K562 (cell line): ENCODE data around the gene SETDB2. TPM values are rescaled to one million over a fixed set of nuclear protein-coding genes. Genes with fewer than 3 reads are reported as not detected.

Source experiments
- ATAC-seq: fragments of 200-7000 bp; cut with Tn5 transposase; 3 replicates; pipeline ENCODE4 v1.9.1; 2020; ENCODE audit warnings: moderate library complexity
- BruUV-seq: library from RNA; stranded (reverse); fragments of 400-500 nt; replicated peaks from 2 replicates; lab custom pipeline; 2021; lab: Mats Ljungman, UMichigan
- CTCF ChIA-PET: fragments of 300-600 bp; formaldehyde crosslinking; extraction: SDS; loops from one replicate; lab custom pipeline; 2021; ENCODE audit warnings: low intra/inter-chr PET ratio; lab: Yijun Ruan, JAX
- POLR2A ChIA-PET: fragments of 300-600, 350-650 bp; sonication (Branson Sonifier 250); formaldehyde crosslinking; extraction: SDS; loops from one replicate; lab custom pipeline; 2021; ENCODE audit warnings: antibody characterized with exemption, inconsistent platforms; lab: Yijun Ruan, JAX
- DNase-seq, 4 experiments: peaks; one replicate each; pipeline versions ENCODE4 v3.0.0 to v3.0.0-alpha.2; 2011 to 2018; ENCODE audit warnings: low spot score in 3 of 4, mixed read lengths in 3 of 4; ENCODE audit errors: extremely low read depth in 1 of 4
- FAIRE-seq: peaks from 2 replicates; lab custom pipeline; 2011; peaks lifted over from hg19 to GRCh38; lab: Jason Lieb, UNC
- H2AFZ ChIP-seq: 2 replicates; pipeline ENCODE4 v1.6.0; 2011; ENCODE audit warnings: low read depth, low read length, control low read depth, inconsistent platforms
- H3K27ac ChIP-seq: fragments of 200-600 bp; 3 replicates; pipeline ENCODE4 v1.8.0; 2011; ENCODE audit warnings: low read depth, mild to moderate bottlenecking, control low read depth, inconsistent platforms, low read length, moderate library complexity, mixed read lengths; ENCODE audit errors: extremely low read depth
- H3K27me3 ChIP-seq, 2 experiments: fragments of 300-600 bp in 1 of 2; 2 replicates in 1 of 2; 3 replicates in 1 of 2; pipeline versions ENCODE4 v1.6.0 to v1.8.0; 2011; ENCODE audit warnings: inconsistent platforms in 2 of 2, low read length in 2 of 2, mild to moderate bottlenecking in 1 of 2, mixed read lengths in 1 of 2, moderate library complexity in 1 of 2; ENCODE audit not compliant: control insufficient read depth in 2 of 2, insufficient read depth in 2 of 2
- H3K36me3 ChIP-seq: fragments of 300-600 bp; 3 replicates; pipeline ENCODE4 v1.8.0; 2011; ENCODE audit warnings: mild to moderate bottlenecking, low read length, inconsistent platforms; ENCODE audit not compliant: control insufficient read depth, insufficient read depth
- H3K4me1 ChIP-seq, 2 experiments: fragments of 200-600 bp in 1 of 2; replicated peaks in 1 of 2; 2 replicates in 1 of 2; 3 replicates in 1 of 2; pipeline versions ENCODE4 v1.5.1 to v1.8.0; 2011; ENCODE audit warnings: inconsistent platforms in 2 of 2, low read length in 2 of 2, mild to moderate bottlenecking in 1 of 2, mixed read lengths in 1 of 2, moderate library complexity in 1 of 2; ENCODE audit not compliant: control insufficient read depth in 2 of 2, insufficient read depth in 2 of 2
- H3K4me2 ChIP-seq: 2 replicates; pipeline ENCODE4 v1.6.1; 2011; ENCODE audit warnings: low read length, control low read depth, inconsistent platforms, mixed read lengths; ENCODE audit not compliant: insufficient read depth
- H3K4me3 ChIP-seq: fragments of 200-600 bp; sonication (generic), shearing (Covaris generic); 2 replicates; pipeline ENCODE4 v1.5.1; 2016; ENCODE audit warnings: control low read depth, inconsistent platforms
- H3K79me2 ChIP-seq: fragments of 200-600 bp; 3 replicates; pipeline ENCODE4 v1.8.0; 2011; ENCODE audit warnings: low read length, inconsistent platforms; ENCODE audit not compliant: control insufficient read depth, insufficient read depth
- H3K9ac ChIP-seq, 2 experiments: 2 replicates each; pipeline versions ENCODE4 v1.6.0 to v1.6.1; 2011; ENCODE audit warnings: low read depth in 2 of 2, low read length in 2 of 2, control low read depth in 1 of 2, inconsistent platforms in 1 of 2, mild to moderate bottlenecking in 1 of 2, mixed read lengths in 1 of 2; ENCODE audit not compliant: insufficient read depth in 1 of 2
- H3K9me1 ChIP-seq: one replicate; pipeline ENCODE4 v1.6.0; 2011; ENCODE audit warnings: inconsistent platforms, mild to moderate bottlenecking, low read length, moderate library complexity; ENCODE audit not compliant: control insufficient read depth, insufficient read depth
- H3K9me3 ChIP-seq: replicated peaks from 2 replicates; pipeline ENCODE4 v1.5.1; 2011; ENCODE audit warnings: low read depth, low read length, inconsistent platforms; ENCODE audit not compliant: control insufficient read depth, insufficient read depth
- H4K20me1 ChIP-seq: replicated peaks from 2 replicates; pipeline ENCODE4 v1.6.1; 2011; ENCODE audit warnings: low read length, inconsistent platforms, mixed read lengths; ENCODE audit not compliant: control insufficient read depth, insufficient read depth
- EP300 ChIP-seq: IDR thresholded peaks from 2 replicates; pipeline ENCODE4 v1.6.1; 2012; ENCODE audit warnings: low read length, improper control_type of control experiment
- KLF1 ChIP-seq: fragments of 450-650 bp; IDR thresholded peaks from 2 replicates; pipeline ENCODE4 v1.6.1; 2016; ENCODE audit warnings: missing genetic modification characterization, missing compliant biosample characterization
- TBP ChIP-seq: optimal IDR thresholded peaks from 2 replicates; pipeline ENCODE3; 2011; ENCODE audit warnings: low read depth, low read length, improper control_type of control experiment
- TCFL5 ChIP-seq: fragments of 250-450 bp; sonication (Bioruptor Pico); conservative IDR thresholded peaks from 2 replicates; pipeline ENCODE4 v1.6.1; 2021; ENCODE audit warnings: mild to moderate bottlenecking, moderate library complexity, matching md5 sums
- XRCC5 ChIP-seq: fragments of 200-400 bp; formaldehyde crosslinking; IDR thresholded peaks from 2 replicates; pipeline ENCODE4 v1.6.1; 2017; ENCODE audit warnings: low read depth, mild to moderate bottlenecking, low read length
- WGBS: fragments of 100-300 bp; shearing (Covaris generic); methylation state at CpG from one replicate; pipeline ENCODE4 v1.1.6; 2016; ENCODE audit warnings: low coverage, mixed read lengths; ENCODE audit not compliant: insufficient coverage; ENCODE audit errors: missing lambda C conversion rate; 5-methylcytosine and 5-hydroxymethylcytosine counted together
- in situ Hi-C: fragments of 300-500 bp; cut with MboI; formaldehyde crosslinking; loops from 4 replicates; pipeline ENCODE4 v1.15.0; 2018; ENCODE audit warnings: inconsistent platforms, mixed read lengths
- intact Hi-C: fragments of 100-400 bp; cut with micrococcal nuclease; formaldehyde crosslinking; loops from 2 replicates; pipeline ENCODE4 v1.14.2; 2022
- polyA plus RNA-seq, 8 experiments: library from polyadenylated mRNA; depleted of rRNA in 4 of 8; stranded (reverse) in 5 of 8; unstranded in 3 of 8; fragments of >200 nt; fragmentation: Nextera tagmentation in 2 of 8; fragmentation: Illumina TruSeq in 1 of 8; extraction: Ambion mirVana in 2 of 8; extraction: Trizol in 1 of 8; gene quantifications; 2 replicates each; pipeline versions ENCODE4 v1.2.1 to v1.2.3, GENCODE V29; 2011 to 2014; ENCODE audit warnings: inconsistent platforms in 1 of 8, missing spikeins in 1 of 8
- total RNA-seq, 7 experiments: library from RNA; depleted of rRNA in 6 of 7; stranded (reverse); fragments of >200 nt in 6 of 7; fragmentation: Illumina TruSeq in 2 of 7; extraction: Trizol in 2 of 7; gene quantifications; 2 replicates each; pipeline versions ENCODE4 v1.2.1 to v1.2.3, GENCODE V29; 2011 to 2021; ENCODE audit warnings: low replicate concordance in 1 of 7
- TF ChIP-seq, protein P1 (sequence below): fragments of 250-450 bp; sonication (Bioruptor Pico); IDR thresholded peaks from 2 replicates; pipeline ENCODE4 v1.4.0; 2020; ENCODE audit warnings: mild to moderate bottlenecking

The SETDB2 gene
- total and polyA plus RNA-seq, 9 of the 15 experiments (the other 6 are each of a cell fraction or from before 2014, with no cell fraction given), result 1.0 to 9.0 (median 6.1) TPM

DNA sequence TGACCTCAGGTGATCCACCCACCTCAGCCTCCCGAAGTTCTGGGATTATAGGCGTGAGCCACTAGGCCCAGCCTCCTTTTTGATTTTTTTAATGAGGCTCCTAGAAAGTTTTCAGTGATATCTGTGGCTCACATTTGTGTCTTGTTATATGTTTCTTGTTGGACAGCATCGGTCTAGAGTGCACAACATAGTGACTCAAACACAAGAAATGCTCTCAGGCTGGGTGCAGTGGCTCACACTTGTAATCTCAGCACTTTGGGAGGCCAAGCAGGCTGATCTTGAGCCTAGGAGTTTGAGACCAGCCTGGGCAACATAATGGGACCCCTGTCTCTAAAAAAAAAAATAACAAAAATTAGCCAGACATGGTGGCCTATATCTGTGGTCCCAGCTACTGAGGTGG, 59.9 kb downstream of the SETDB2 start (continued):
- no peak for TF ChIP-seq EP300
- no peak for TF ChIP-seq TBP
- no peak for TF ChIP-seq XRCC5

DNA sequence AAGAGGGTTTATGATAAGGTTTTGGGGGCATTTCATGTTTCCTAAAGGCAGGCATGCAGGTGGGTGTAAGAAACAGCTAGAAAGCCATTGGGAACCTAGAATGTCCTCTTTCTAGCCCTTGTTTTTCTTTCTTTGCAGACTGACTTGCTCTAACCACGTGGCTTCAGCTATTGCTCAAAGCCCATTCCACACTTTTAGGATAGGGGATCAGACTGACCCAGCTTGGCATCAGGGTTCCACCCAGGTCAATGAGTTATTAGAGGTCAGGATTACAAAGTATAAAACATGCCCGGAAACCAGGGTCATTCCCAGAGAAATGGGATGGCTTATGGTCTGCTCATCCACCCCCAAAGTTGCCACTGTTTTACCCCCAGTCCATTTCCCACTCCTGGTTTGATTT, 68.5 kb downstream of the SETDB2 start:
- DNase-seq (no peak), FAIRE-seq (no peak), ATAC-seq (no peak)
- Histone ChIP-seq H4K20me1 (no peaks in the 10 kb centered on the region), H3K27me3 (no peaks in the 10 kb centered on the region), H3K27ac (no peak overlapping the region), H3K4me3 (no peak overlapping the region), H2AFZ (no peak overlapping the region), H3K9me3 (no peaks in the 10 kb centered on the region), H3K36me3 (no peaks in the 10 kb centered on the region), H3K4me2 (no peak overlapping the region), H3K79me2 (no peaks in the 10 kb centered on the region), H3K4me1 (no peaks in the 10 kb centered on the region), H3K9me1 (no peaks in the 10 kb centered on the region), H3K9ac (no peak overlapping the region)
- TF ChIP-seq TCFL5 (CRISPR knock-in tag), result no peak
- ChIA-PET CTCF (no interaction called here), POLR2A (interaction anchor here (1.0 kb wide), 1 partner anchor 18 kb away, joined by 4 read pairs; no protein-coding TSS in a partner anchor)
- no TSS peak for BruUV-seq
- in situ Hi-C loops (no loop called here), intact Hi-C loops (no loop called here)
- WGBS, result 5% methylated on average over 2 of the region's 2 CpGs

DNA sequence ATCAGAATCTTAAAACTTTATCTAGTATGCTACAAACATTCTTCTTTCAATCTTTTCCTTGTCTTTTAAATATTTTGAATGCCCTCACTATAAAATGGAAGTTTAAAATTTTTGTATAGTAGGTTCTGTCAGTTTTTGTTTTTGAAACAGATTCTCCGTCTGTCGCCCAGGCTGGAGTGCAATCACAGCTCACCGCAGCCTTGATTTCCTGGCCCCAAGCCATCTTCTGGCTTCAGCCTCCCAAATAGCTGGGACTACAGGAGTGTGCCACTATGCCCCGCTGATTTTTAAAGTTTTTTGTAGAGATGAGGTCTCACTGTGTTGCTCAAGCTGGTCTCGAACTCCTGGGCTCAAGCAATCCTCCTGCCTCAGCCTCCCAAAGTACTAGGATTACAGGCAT, 72.4 kb downstream of the SETDB2 start:
- intact Hi-C loops (loop anchor here (2.0 kb wide), 1 partner anchor 216 kb away; no protein-coding TSS in a partner anchor), in situ Hi-C loops (no loop called here)
- H3K4me1 ChIP-seq, result no peaks in the 10 kb centered on the region
- ChIA-PET POLR2A (no interaction called here), CTCF (no interaction called here)
- no peak overlapping the region for H3K4me2 ChIP-seq
- no TSS peak for BruUV-seq
- H3K27ac ChIP-seq, result no peak overlapping the region
- H3K9me3 ChIP-seq, result no peaks in the 10 kb centered on the region
- H3K79me2 ChIP-seq, result no peaks in the 10 kb centered on the region
- no peaks in the 10 kb centered on the region for H3K9me1 ChIP-seq
- no peaks in the 10 kb centered on the region for H3K36me3 ChIP-seq
- H4K20me1 ChIP-seq, result no peaks in the 10 kb centered on the region
- no peak overlapping the region for H3K9ac ChIP-seq
- FAIRE-seq (no peak), DNase-seq (no peak), ATAC-seq (no peak)
- WGBS, result 52% methylated on average over 4 of the region's 5 CpGs
- H3K27me3 ChIP-seq, result no peaks in the 10 kb centered on the region
- H3K4me3 ChIP-seq, result no peak overlapping the region
- H2AFZ ChIP-seq, result no peak overlapping the region
- TF ChIP-seq KLF1 (tag), result no peak
- TF ChIP-seq, protein P1, sequence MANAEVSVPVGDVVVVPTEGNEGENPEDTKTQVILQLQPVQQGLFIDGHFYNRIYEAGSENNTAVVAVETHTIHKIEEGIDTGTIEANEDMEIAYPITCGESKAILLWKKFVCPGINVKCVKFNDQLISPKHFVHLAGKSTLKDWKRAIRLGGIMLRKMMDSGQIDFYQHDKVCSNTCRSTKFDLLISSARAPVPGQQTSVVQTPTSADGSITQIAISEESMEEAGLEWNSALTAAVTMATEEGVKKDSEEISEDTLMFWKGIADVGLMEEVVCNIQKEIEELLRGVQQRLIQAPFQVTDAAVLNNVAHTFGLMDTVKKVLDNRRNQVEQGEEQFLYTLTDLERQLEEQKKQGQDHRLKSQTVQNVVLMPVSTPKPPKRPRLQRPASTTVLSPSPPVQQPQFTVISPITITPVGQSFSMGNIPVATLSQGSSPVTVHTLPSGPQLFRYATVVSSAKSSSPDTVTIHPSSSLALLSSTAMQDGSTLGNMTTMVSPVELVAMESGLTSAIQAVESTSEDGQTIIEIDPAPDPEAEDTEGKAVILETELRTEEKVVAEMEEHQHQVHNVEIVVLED (CRISPR knock-in tag), result no peak
